H1 (cell line): ENCODE measurements around the gene TAP2. TPM values are rescaled to one million over a fixed set of nuclear protein-coding genes. Genes with fewer than 3 reads are reported as not detected.

ENCODE experiments used
- CTCF ChIA-PET: fragments of 300-600 bp; sonication (Branson Sonifier 250); formaldehyde crosslinking; loops from one replicate; lab custom pipeline; 2021; ENCODE audit not compliant: partially characterized antibody; lab: Charles Lee
- POLR2A ChIA-PET: fragments of 300-600 bp; sonication (Branson Sonifier 250); formaldehyde crosslinking; loops from one replicate; lab custom pipeline; 2021; ENCODE audit warnings: inconsistent platforms; ENCODE audit not compliant: partially characterized antibody; lab: Charles Lee
- DNase-seq, 2 experiments: peaks; one replicate each; pipeline versions ENCODE4 v3.0.0 to v3.0.0-alpha.2; 2010 to 2022; ENCODE audit warnings: low spot score in 2 of 2, low read depth in 1 of 2, mixed read lengths in 1 of 2
- FAIRE-seq: peaks from 2 replicates; lab custom pipeline; 2011; peaks lifted over from hg19 to GRCh38; lab: Jason Lieb, UNC
- H2AFZ ChIP-seq: 2 replicates; pipeline ENCODE4 v1.8.1; 2012; ENCODE audit warnings: low read length, inconsistent platforms
- H2AK5ac ChIP-seq: 2 replicates; pipeline ENCODE4 v1.6.1; 2013; ENCODE audit warnings: low read depth, low read length
- H2BK120ac ChIP-seq: replicated peaks from 2 replicates; pipeline ENCODE3; 2013; ENCODE audit warnings: low read depth, low read length, inconsistent platforms
- H2BK12ac ChIP-seq: 2 replicates; pipeline ENCODE4 v1.6.1; 2013; ENCODE audit warnings: low read depth, low read length
- H2BK15ac ChIP-seq: 2 replicates; pipeline ENCODE4 v1.6.1; 2013; ENCODE audit warnings: low read length
- H2BK20ac ChIP-seq: 2 replicates; pipeline ENCODE4 v1.6.1; 2013; ENCODE audit warnings: low read length
- H2BK5ac ChIP-seq: 2 replicates; pipeline ENCODE4 v1.6.1; 2013; ENCODE audit warnings: low read depth, low read length
- H3K14ac ChIP-seq: 2 replicates; pipeline ENCODE4 v1.6.1; 2013; ENCODE audit warnings: inconsistent platforms; ENCODE audit not compliant: insufficient read length
- H3K18ac ChIP-seq: 2 replicates; pipeline ENCODE4 v1.6.1; 2013; ENCODE audit warnings: low read length; ENCODE audit errors: extremely low read depth
- H3K23ac ChIP-seq: 2 replicates; pipeline ENCODE4 v1.6.1; 2013; ENCODE audit warnings: inconsistent platforms; ENCODE audit not compliant: insufficient read length
- H3K23me2 ChIP-seq: 2 replicates; pipeline ENCODE4 v1.6.1; 2013; ENCODE audit warnings: low read depth, low read length
- H3K27ac ChIP-seq: 2 replicates; pipeline ENCODE4 v1.6.1; 2011; ENCODE audit warnings: low read depth, low read length, inconsistent platforms
- H3K27me3 ChIP-seq, 4 experiments: replicated peaks in 1 of 4; 1 replicate in 1 of 4; 2 replicates in 3 of 4; pipeline versions ENCODE4 v1.6.1 to v1.8.1; 2011 to 2013; ENCODE audit warnings: low read length in 3 of 4, mild to moderate bottlenecking in 3 of 4, inconsistent platforms in 2 of 4, mixed read lengths in 2 of 4, moderate library complexity in 1 of 4; ENCODE audit not compliant: control insufficient read depth in 3 of 4, insufficient read depth in 3 of 4; ENCODE audit errors: extremely low read depth in 1 of 4
- H3K36me3 ChIP-seq, 4 experiments: 2 replicates each; pipeline versions ENCODE4 v1.6.1 to v1.8.1; 2011 to 2013; ENCODE audit warnings: mild to moderate bottlenecking in 4 of 4, low read length in 3 of 4, moderate library complexity in 2 of 4, control low read depth in 1 of 4, inconsistent platforms in 1 of 4; ENCODE audit not compliant: insufficient read depth in 4 of 4, control insufficient read depth in 2 of 4
- H3K4ac ChIP-seq: replicated peaks from 2 replicates; pipeline ENCODE3; 2013; ENCODE audit warnings: low read length, low read depth, mixed read lengths, inconsistent platforms; ENCODE audit not compliant: insufficient read length
- H3K4me1 ChIP-seq, 4 experiments: replicated peaks in 1 of 4; 1 replicate in 1 of 4; 2 replicates in 3 of 4; pipeline versions ENCODE4 v1.6.1 to v1.8.1; 2011 to 2013; ENCODE audit warnings: low read length in 3 of 4, inconsistent platforms in 2 of 4, mixed read lengths in 1 of 4; ENCODE audit not compliant: insufficient read depth in 4 of 4, control insufficient read depth in 3 of 4
- H3K4me2 ChIP-seq, 2 experiments: 2 replicates each; pipeline versions ENCODE4 v1.6.1 to v1.8.1; 2011 to 2013; ENCODE audit warnings: low read depth in 2 of 2, low read length in 2 of 2, control low read depth in 1 of 2, inconsistent platforms in 1 of 2, mild to moderate bottlenecking in 1 of 2; ENCODE audit not compliant: insufficient read depth in 1 of 2
- H3K4me3 ChIP-seq, 4 experiments: fragments of 200-600, 300-600 bp in 1 of 4; sonication (generic), shearing (Covaris generic), sonication (Bioruptor Twin) in 1 of 4; 2 replicates each; pipeline versions ENCODE4 v1.5.1 to v1.8.1; 2011 to 2016; ENCODE audit warnings: low read length in 4 of 4, low read depth in 3 of 4, control low read depth in 2 of 4, inconsistent platforms in 2 of 4, mild to moderate bottlenecking in 2 of 4, mixed read lengths in 1 of 4, moderate library complexity in 1 of 4; ENCODE audit not compliant: insufficient read depth in 2 of 4; ENCODE audit errors: extremely low read depth in 1 of 4
- H3K56ac ChIP-seq: replicated peaks from 2 replicates; pipeline ENCODE3; 2013; ENCODE audit warnings: low read depth, mild to moderate bottlenecking, mixed read lengths, low read length, inconsistent platforms; ENCODE audit not compliant: insufficient read length
- H3K79me1 ChIP-seq: 2 replicates; pipeline ENCODE4 v1.6.1; 2013; ENCODE audit warnings: low read depth, low read length, control low read depth
- H3K79me2 ChIP-seq, 2 experiments: 2 replicates each; pipeline versions ENCODE4 v1.6.1 to v1.8.1; 2012 to 2013; ENCODE audit warnings: low read length in 2 of 2, mild to moderate bottlenecking in 2 of 2, inconsistent platforms in 1 of 2; ENCODE audit not compliant: insufficient read depth in 2 of 2, control insufficient read depth in 1 of 2
- H3K9ac ChIP-seq, 4 experiments: replicated peaks in 1 of 4; 1 replicate in 1 of 4; 2 replicates in 3 of 4; pipeline versions ENCODE4 v1.6.1 to v1.8.1; 2011 to 2013; ENCODE audit warnings: low read depth in 3 of 4, low read length in 3 of 4, control low read depth in 2 of 4, mild to moderate bottlenecking in 2 of 4, moderate library complexity in 2 of 4, inconsistent platforms in 1 of 4; ENCODE audit errors: extremely low read depth in 1 of 4
- H3K9me3 ChIP-seq, 2 experiments: 2 replicates each; pipeline versions ENCODE4 v1.6.1 to v1.8.1; 2012 to 2013; ENCODE audit warnings: mild to moderate bottlenecking in 2 of 2, moderate library complexity in 2 of 2, control low read depth in 1 of 2, inconsistent platforms in 1 of 2, low read depth in 1 of 2, low read length in 1 of 2, mixed read lengths in 1 of 2; ENCODE audit not compliant: insufficient read depth in 2 of 2
- H4K20me1 ChIP-seq, 2 experiments: replicated peaks in 1 of 2; 2 replicates each; pipeline versions ENCODE3 to v1.8.1; 2011 to 2013; ENCODE audit warnings: inconsistent platforms in 2 of 2, low read length in 2 of 2, mild to moderate bottlenecking in 1 of 2; ENCODE audit not compliant: insufficient read depth in 2 of 2, control insufficient read depth in 1 of 2
- H4K5ac ChIP-seq: 2 replicates; pipeline ENCODE4 v1.6.1; 2013; ENCODE audit warnings: low read length, low read depth, mixed read lengths, inconsistent platforms; ENCODE audit not compliant: insufficient read length
- H4K8ac ChIP-seq: 2 replicates; pipeline ENCODE4 v1.8.0; 2013; ENCODE audit warnings: mild to moderate bottlenecking, moderate library complexity, low read length, inconsistent platforms; ENCODE audit not compliant: insufficient read depth; ENCODE audit errors: extremely low read depth
- H4K91ac ChIP-seq: replicated peaks from 2 replicates; pipeline ENCODE3; 2013; ENCODE audit warnings: low read length, mixed read lengths, inconsistent platforms; ENCODE audit not compliant: insufficient read length
- GABPA ChIP-seq: IDR thresholded peaks from 2 replicates; pipeline ENCODE4 v1.6.1; 2011; ENCODE audit warnings: mild to moderate bottlenecking, low read length, moderate library complexity, borderline replicate concordance; ENCODE audit not compliant: insufficient read depth
- JUN ChIP-seq: IDR thresholded peaks from 2 replicates; pipeline ENCODE4 v1.6.1; 2011; ENCODE audit warnings: low read depth, mild to moderate bottlenecking, improper control_type of control experiment, low read length
- KDM4A ChIP-seq: IDR thresholded peaks from one replicate; pipeline ENCODE4 v1.7.1; 2012; ENCODE audit warnings: low read depth, mild to moderate bottlenecking, moderate library complexity, low read length, inconsistent platforms; ENCODE audit not compliant: severe bottlenecking
- WGBS, 2 experiments: shearing (Covaris generic) in 1 of 2; methylation state at CpG; one replicate each; pipeline versions ENCODE4 v1.1.6 to v1.1.7; 2013 to 2015; ENCODE audit warnings: low lambda C conversion rate in 2 of 2, mixed read lengths in 2 of 2, inconsistent platforms in 1 of 2, low coverage in 1 of 2, missing lambda C conversion rate in 1 of 2; ENCODE audit not compliant: insufficient replicate concordance in 2 of 2, insufficient coverage in 1 of 2, insufficient read length in 1 of 2; ENCODE audit errors: extremely low coverage in 1 of 2, missing lambda C conversion rate in 1 of 2; 5-methylcytosine and 5-hydroxymethylcytosine counted together
- polyA plus RNA-seq, 7 experiments: library from polyadenylated mRNA; depleted of rRNA in 3 of 7; stranded (reverse) in 5 of 7; unstranded in 2 of 7; fragments of >200 nt in 5 of 7; fragments of 200-250 nt in 2 of 7; gene quantifications; 1 replicate in 5 of 7; 2 replicates in 1 of 7; 4 replicates in 1 of 7; pipeline versions ENCODE4 v1.2.1 to v1.2.3, GENCODE V29; 2011 to 2013; ENCODE audit warnings: missing spikeins in 2 of 7, mixed read lengths in 2 of 7
- total RNA-seq: library from RNA; stranded (reverse); fragmentation: NEBNext Ultra II Directional; extraction: Animal tissue kit (Norgen Biotek cat#: 25700); gene quantifications from 2 replicates; pipeline ENCODE4 v1.2.1, GENCODE V29; 2021

Gene TAP2
- total and polyA plus RNA-seq, 2 of the 8 experiments (the other 6 are each of a cell fraction or from before 2014, with no cell fraction given): 11.3 to 27.2 TPM

- H3K27ac ChIP-seq: no peak overlapping the region
- no peaks in the 10 kb centered on the region for H3K79me2 ChIP-seq
- H2BK120ac ChIP-seq: no peak overlapping the region
- peaks cover 0 to 11% (median 10%) of the 10 kb centered on the region in 4 experiments; a peak in 4 of 7 replicates for H3K27me3 ChIP-seq
- H2BK15ac ChIP-seq: no peak overlapping the region
- H2AFZ ChIP-seq: no peak overlapping the region
- H3K56ac ChIP-seq: no peak overlapping the region
- FAIRE-seq (no peak), DNase-seq (no peak)
- ChIA-PET POLR2A (interaction anchor here (1.4 to 3.0 kb wide), 5 partner anchors 8 to 127 kb away, joined by 4 to 25 read pairs (median 5); partner anchors contain the start of genes PSMB9 and TAP1), CTCF (interaction anchor here (0.6 to 11.2 kb wide), 13 partner anchors 10 to 432 kb away, joined by 3 to 402 read pairs (median 5); partner anchors contain the start of genes HLA-DMA, PSMB9 and TAP1)
- H3K4me3 ChIP-seq: peak overlapping the region in 1 of 4 experiments; percentile 93; a peak in 1 of 8 replicates
- no peak overlapping the region for H3K23ac ChIP-seq
- no peak overlapping the region for H2BK5ac ChIP-seq
- no peaks in the 10 kb centered on the region for H3K9me3 ChIP-seq
- peaks cover 13% of the 10 kb centered on the region for H3K23me2 ChIP-seq
- H4K5ac ChIP-seq: no peak overlapping the region
- peaks cover 0 to 3% (median 0%) of the 10 kb centered on the region in 4 experiments; a peak in 2 of 7 replicates for H3K4me1 ChIP-seq
- H2BK20ac ChIP-seq: no peak overlapping the region
- H3K36me3 ChIP-seq: peaks cover 0 to 5% (median 0%) of the 10 kb centered on the region in 4 experiments; a peak in 5 of 8 replicates
- H2AK5ac ChIP-seq: no peak overlapping the region
- H2BK12ac ChIP-seq: no peak overlapping the region
- H3K14ac ChIP-seq: no peak overlapping the region
- H3K9ac ChIP-seq: no peak overlapping the region
- H4K20me1 ChIP-seq: peaks cover 0 to 2% of the 10 kb centered on the region in 2 experiments
- no peaks in the 10 kb centered on the region for H3K79me1 ChIP-seq
- TF ChIP-seq GABPA: no peak
- TF ChIP-seq KDM4A: peak; percentile 1
- TF ChIP-seq JUN: no peak
- H3K18ac ChIP-seq: no peak overlapping the region
- no peak overlapping the region for H3K4ac ChIP-seq
- no peak overlapping the region for H4K8ac ChIP-seq
- 96% methylated on average over 9 of the region's 10 CpGs; no CpG with 5 or more reads in 1 of the 2 experiments for WGBS, 2 experiments
- no peak overlapping the region for H4K91ac ChIP-seq
- H3K4me2 ChIP-seq: peak overlapping the region in 1 of 2 experiments; percentile 92; a peak in 1 of 4 replicates
Observed at GRCh38 chr6:32845384-32845884, 6.9 kb upstream of the TAP2 start.
